Endothelial cell of umbilical vein (primary cell): Measurements from ENCODE around the gene GRIK1. TPM values are rescaled to one million over a fixed set of nuclear protein-coding genes. Genes with fewer than 3 reads are reported as not detected.

Experiments used
- BruUV-seq: library from RNA; stranded (reverse); fragments of 400-500 nt; replicated peaks from 2 replicates; lab custom pipeline; 2021; lab: Mats Ljungman, UMichigan
- CTCF ChIA-PET: fragments of 300-600, 350-600 bp; sonication (Branson Sonifier 250); formaldehyde crosslinking; loops from one replicate; lab custom pipeline; 2021; ENCODE audit warnings: antibody characterized with exemption, inconsistent platforms; lab: Charles Lee
- POLR2A ChIA-PET: fragments of 300-600, 350-600 bp; sonication (Branson Sonifier 250); formaldehyde crosslinking; loops from one replicate; lab custom pipeline; 2021; ENCODE audit warnings: antibody characterized with exemption, inconsistent platforms; lab: Charles Lee
- DNase-seq: peaks from one replicate; pipeline ENCODE4 v3.0.0-alpha.2; 2011; ENCODE audit warnings: low read depth, low spot score
- FAIRE-seq: peaks from 2 replicates; lab custom pipeline; 2011; peaks lifted over from hg19 to GRCh38; lab: Jason Lieb, UNC
- H2AFZ ChIP-seq: 2 replicates; pipeline ENCODE4 v1.6.0; 2012; ENCODE audit warnings: low read depth, low read length, control low read depth, inconsistent platforms
- H3K27ac ChIP-seq: 2 replicates; pipeline ENCODE4 v1.5.1; 2011; ENCODE audit warnings: low read depth, mild to moderate bottlenecking, control low read depth, low read length, moderate library complexity; ENCODE audit not compliant: insufficient read depth
- H3K27me3 ChIP-seq, 2 experiments: 2 replicates each; pipeline versions ENCODE4 v1.6.0 to v1.6.1; 2011; ENCODE audit warnings: low read length in 2 of 2, mixed read lengths in 1 of 2; ENCODE audit not compliant: control insufficient read depth in 2 of 2, insufficient read depth in 2 of 2
- H3K36me3 ChIP-seq, 2 experiments: 2 replicates in 1 of 2; 3 replicates in 1 of 2; pipeline ENCODE4 v1.5.1; 2011; ENCODE audit warnings: low read length in 2 of 2, mild to moderate bottlenecking in 1 of 2, moderate library complexity in 1 of 2; ENCODE audit not compliant: control insufficient read depth in 2 of 2, insufficient read depth in 2 of 2; ENCODE audit errors: extremely low read depth in 1 of 2
- H3K4me1 ChIP-seq: 3 replicates; pipeline ENCODE4 v1.5.1; 2011; ENCODE audit warnings: mild to moderate bottlenecking, low read length; ENCODE audit not compliant: control insufficient read depth, insufficient read depth; ENCODE audit errors: extremely low read depth
- H3K4me2 ChIP-seq: 2 replicates; pipeline ENCODE4 v1.6.1; 2011; ENCODE audit warnings: low read length, control low read depth, mixed read lengths; ENCODE audit not compliant: insufficient read depth
- H3K4me3 ChIP-seq, 3 experiments: fragments of 200-600 bp in 1 of 3; sonication (generic), shearing (Covaris generic) in 1 of 3; replicated peaks in 1 of 3; 2 replicates each; pipeline ENCODE4 v1.5.1; 2011 to 2016; ENCODE audit warnings: control low read depth in 3 of 3, low read length in 3 of 3, mild to moderate bottlenecking in 2 of 3, inconsistent platforms in 1 of 3, low read depth in 1 of 3, moderate library complexity in 1 of 3; ENCODE audit not compliant: insufficient read depth in 1 of 3
- H3K79me2 ChIP-seq: 2 replicates; pipeline ENCODE4 v1.6.0; 2012; ENCODE audit warnings: low read length, inconsistent platforms; ENCODE audit not compliant: control insufficient read depth, insufficient read depth
- H3K9ac ChIP-seq: replicated peaks from 2 replicates; pipeline ENCODE3; 2011; ENCODE audit warnings: low read length, control low read depth; ENCODE audit not compliant: insufficient read depth; ENCODE audit errors: extremely low read depth
- H3K9me1 ChIP-seq: replicated peaks from 3 replicates; pipeline ENCODE4 v1.6.0; 2011; ENCODE audit warnings: mild to moderate bottlenecking, low read length; ENCODE audit not compliant: control insufficient read depth, insufficient read depth; ENCODE audit errors: extremely low read depth
- H3K9me3 ChIP-seq: replicated peaks from 2 replicates; pipeline ENCODE4 v1.5.1; 2012; ENCODE audit warnings: low read length, inconsistent platforms; ENCODE audit not compliant: control insufficient read depth, insufficient read depth
- H4K20me1 ChIP-seq: replicated peaks from 2 replicates; pipeline ENCODE3; 2011; ENCODE audit warnings: mild to moderate bottlenecking, low read length; ENCODE audit not compliant: control insufficient read depth, insufficient read depth; ENCODE audit errors: extremely low read depth
- EZH2 ChIP-seq: IDR thresholded peaks from 2 replicates; pipeline ENCODE4 v1.6.1; 2012; ENCODE audit warnings: borderline replicate concordance, low read depth, mild to moderate bottlenecking, moderate library complexity, low read length, inconsistent platforms; ENCODE audit not compliant: severe bottlenecking
- FOS ChIP-seq: IDR thresholded peaks from 2 replicates; pipeline ENCODE4 v1.6.1; 2011; ENCODE audit warnings: mild to moderate bottlenecking, low read length, moderate library complexity, borderline replicate concordance; ENCODE audit not compliant: insufficient read depth
- GATA2 ChIP-seq: IDR thresholded peaks from 2 replicates; pipeline ENCODE4 v1.7.0; 2011; ENCODE audit warnings: low read depth, mild to moderate bottlenecking, moderate library complexity, mixed read lengths, low read length; ENCODE audit not compliant: insufficient read length, insufficient read depth
- JUN ChIP-seq: IDR thresholded peaks from 2 replicates; pipeline ENCODE4 v1.6.1; 2011; ENCODE audit warnings: borderline replicate concordance, low read depth; ENCODE audit not compliant: insufficient read length, insufficient read depth
- MYC ChIP-seq: IDR thresholded peaks from one replicate; pipeline ENCODE4 v1.6.1; 2011; ENCODE audit warnings: mild to moderate bottlenecking, low read depth, low read length
- POLR2A ChIP-seq: IDR thresholded peaks from 2 replicates; pipeline ENCODE4 v1.6.1; 2012; ENCODE audit warnings: low read depth, mild to moderate bottlenecking, control low read depth, low read length
- POLR2AphosphoS5 ChIP-seq: IDR thresholded peaks from 2 replicates; pipeline ENCODE4 v1.6.1; 2012; ENCODE audit warnings: low read depth, mild to moderate bottlenecking, control low read depth, low read length, moderate library complexity; ENCODE audit not compliant: insufficient read depth
- dilution Hi-C: fragments of 300-500 bp; cut with MboI; formaldehyde crosslinking; loops from one replicate; pipeline ENCODE4 v1.15.0; 2019; ENCODE audit warnings: low sequenced_read_pairs; ENCODE audit not compliant: extremely low pct_ligation_motif_present
- intact Hi-C: fragments of 100-400 bp; cut with micrococcal nuclease; formaldehyde crosslinking; loops from one replicate; pipeline ENCODE4 v1.10.0; 2022
- polyA plus RNA-seq, 4 experiments: library from polyadenylated mRNA; depleted of rRNA in 3 of 4; stranded (reverse) in 3 of 4; unstranded in 1 of 4; fragments of >200 nt; gene quantifications; 2 replicates each; pipeline versions ENCODE4 v1.2.1 to v1.2.3, GENCODE V29; 2011 to 2012; ENCODE audit warnings: missing spikeins in 1 of 4
- total RNA-seq: library from RNA; stranded (reverse); gene quantifications from 2 replicates; pipeline ENCODE4 v1.2.3, GENCODE V29; 2021
- TF ChIP-seq, protein P1 (sequence below), 2 donors: IDR thresholded peaks; 1 replicate in 1 of 2; 2 replicates in 1 of 2; pipeline ENCODE4 v1.5.1; 2011; ENCODE audit warnings: low read length in 2 of 2, mild to moderate bottlenecking in 2 of 2, moderate library complexity in 2 of 2, control low read depth in 1 of 2, inconsistent platforms in 1 of 2, low read depth in 1 of 2; ENCODE audit not compliant: insufficient read depth in 1 of 2; ENCODE audit errors: extremely low read depth in 1 of 2
- TF ChIP-seq, protein P2 (sequence below): IDR thresholded peaks from 2 replicates; pipeline ENCODE4 v1.6.1; 2011; ENCODE audit not compliant: insufficient read depth, insufficient read length

GRIK1 gene
- total and polyA plus RNA-seq, 2 donors (not counting 3 experiments of a cell fraction or from before 2014, with no cell fraction given): not detected

DNA sequence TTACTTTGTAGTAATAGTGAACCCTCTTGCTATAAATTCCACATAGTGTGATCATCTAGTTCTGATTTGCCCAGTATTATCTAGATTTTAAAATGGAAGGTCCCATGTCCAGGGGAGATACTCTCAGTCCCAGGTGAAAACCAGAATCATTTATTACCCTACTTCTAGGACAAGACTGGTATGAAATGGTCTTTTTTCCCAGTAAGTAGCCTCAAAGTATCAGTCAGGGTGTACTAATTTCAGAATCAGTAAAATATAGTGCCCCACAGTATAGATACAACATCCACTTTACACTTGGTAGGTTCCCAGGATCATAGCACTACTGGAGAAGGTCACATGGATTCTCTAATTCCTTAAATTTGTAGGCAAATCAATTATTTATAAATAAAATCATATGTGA is 318.3 kb downstream of the GRIK1 start:
- H3K4me2 ChIP-seq: no peak overlapping the region
- dilution Hi-C loops: no loop called here
- no peak overlapping the region for H2AFZ ChIP-seq
- CTCF ChIA-PET: no interaction called here
- H3K9me3 ChIP-seq: no peaks in the 10 kb centered on the region
- TF ChIP-seq JUN (no peak), FOS (no peak), MYC (no peak), EZH2 (no peak), POLR2AphosphoS5 (no peak), POLR2A (no peak), GATA2 (no peak)
- TF ChIP-seq, protein P1, sequence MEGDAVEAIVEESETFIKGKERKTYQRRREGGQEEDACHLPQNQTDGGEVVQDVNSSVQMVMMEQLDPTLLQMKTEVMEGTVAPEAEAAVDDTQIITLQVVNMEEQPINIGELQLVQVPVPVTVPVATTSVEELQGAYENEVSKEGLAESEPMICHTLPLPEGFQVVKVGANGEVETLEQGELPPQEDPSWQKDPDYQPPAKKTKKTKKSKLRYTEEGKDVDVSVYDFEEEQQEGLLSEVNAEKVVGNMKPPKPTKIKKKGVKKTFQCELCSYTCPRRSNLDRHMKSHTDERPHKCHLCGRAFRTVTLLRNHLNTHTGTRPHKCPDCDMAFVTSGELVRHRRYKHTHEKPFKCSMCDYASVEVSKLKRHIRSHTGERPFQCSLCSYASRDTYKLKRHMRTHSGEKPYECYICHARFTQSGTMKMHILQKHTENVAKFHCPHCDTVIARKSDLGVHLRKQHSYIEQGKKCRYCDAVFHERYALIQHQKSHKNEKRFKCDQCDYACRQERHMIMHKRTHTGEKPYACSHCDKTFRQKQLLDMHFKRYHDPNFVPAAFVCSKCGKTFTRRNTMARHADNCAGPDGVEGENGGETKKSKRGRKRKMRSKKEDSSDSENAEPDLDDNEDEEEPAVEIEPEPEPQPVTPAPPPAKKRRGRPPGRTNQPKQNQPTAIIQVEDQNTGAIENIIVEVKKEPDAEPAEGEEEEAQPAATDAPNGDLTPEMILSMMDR (IDR thresholded peaks at IDR 0.05; ENCODE audit: extremely low read depth in 1 of 2, insufficient read depth in 1 of 2, low read depth in 1 of 2, low read length in 2 of 2): no peak
- TF ChIP-seq, protein P2, sequence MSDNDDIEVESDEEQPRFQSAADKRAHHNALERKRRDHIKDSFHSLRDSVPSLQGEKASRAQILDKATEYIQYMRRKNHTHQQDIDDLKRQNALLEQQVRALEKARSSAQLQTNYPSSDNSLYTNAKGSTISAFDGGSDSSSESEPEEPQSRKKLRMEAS: no peak
- H3K27ac ChIP-seq: no peak overlapping the region
- no peaks in the 10 kb centered on the region for H3K79me2 ChIP-seq
- POLR2A ChIA-PET: no interaction called here
- DNase-seq: no peak
- H3K9me1 ChIP-seq: no peaks in the 10 kb centered on the region
- no peak overlapping the region for H3K9ac ChIP-seq
- H3K36me3 ChIP-seq: no peaks in the 10 kb centered on the region
- no peaks in the 10 kb centered on the region for H3K27me3 ChIP-seq
- no peak for FAIRE-seq
- intact Hi-C loops: no loop called here
- H3K4me1 ChIP-seq: no peaks in the 10 kb centered on the region
- no peaks in the 10 kb centered on the region for H4K20me1 ChIP-seq
- no peak overlapping the region for H3K4me3 ChIP-seq
- BruUV-seq: no TSS peak
